ENCODE results near the gene ZNF841. TPM values are rescaled to one million over a fixed set of nuclear protein-coding genes. Genes with fewer than 3 reads are reported as not detected.
A peak's percentile ranks its signal among the peaks of the same experiment; 100 is the strongest.

ZNF841 gene
- total and polyA plus RNA-seq, 2 of the 8 experiments (the other 6 are each of a cell fraction or from before 2014, with no cell fraction given), result 4.1 to 17.9 TPM

DNA sequence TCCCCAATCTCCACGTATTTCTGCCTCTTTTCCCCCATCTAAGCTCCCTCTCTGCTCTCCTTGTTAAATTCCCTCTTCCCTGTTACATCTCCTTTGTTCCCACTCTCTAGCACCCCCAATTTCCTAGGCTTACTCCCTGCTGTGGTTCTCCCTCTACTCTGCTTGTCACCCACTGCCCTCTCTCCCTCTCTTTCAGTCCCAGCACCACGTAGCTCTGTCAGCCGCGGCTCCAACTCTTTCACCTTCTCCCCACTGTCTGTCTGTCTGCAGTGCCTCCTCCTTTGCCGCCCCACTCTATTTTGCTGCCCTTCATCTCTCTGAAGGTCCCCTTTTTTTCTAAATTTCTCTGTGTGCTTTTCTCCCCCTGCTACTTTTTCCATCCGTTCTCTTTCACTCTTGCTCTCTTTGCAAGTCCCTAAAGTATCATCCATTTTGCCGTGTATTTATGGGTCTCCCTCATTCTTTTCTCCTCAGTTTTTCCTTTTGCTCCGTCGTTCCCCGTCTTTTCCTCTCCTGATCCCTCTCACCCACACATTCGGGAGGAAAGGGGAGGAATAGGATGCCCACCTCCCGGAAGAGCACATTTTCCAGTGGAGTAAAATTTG lies 937 bp downstream of the ZNF841 start:
- Histone ChIP-seq H2AK5ac (ENCODE audit: low read depth, low read length) (no peak overlapping the region), H3K79me2 (ENCODE audit: control insufficient read depth in 1 of 2, insufficient read depth in 2 of 2, low read length in 2 of 2) (peaks cover 0 to 37% of the 10 kb centered on the region in 2 experiments; a peak in 2 of 4 replicates), H2BK20ac (ENCODE audit: low read length) (no peak overlapping the region), H2BK15ac (ENCODE audit: low read length) (no peak overlapping the region), H3K14ac (ENCODE audit: insufficient read length) (no peak overlapping the region), H3K27me3 (replicated peaks in 1 of 4; ENCODE audit: control insufficient read depth in 3 of 4, extremely low read depth in 1 of 4, insufficient read depth in 3 of 4, low read length in 3 of 4) (0 out of 7 replicates have a peak, but pooled peaks cover 0 to 2% (median 0%) of the 10 kb centered on the region in 4 experiments), H3K4me1 (replicated peaks in 1 of 4; ENCODE audit: control insufficient read depth in 3 of 4, insufficient read depth in 4 of 4, low read length in 3 of 4) (peaks cover 0 to 2% (median under 1%) of the 10 kb centered on the region in 4 experiments; a peak in 2 of 7 replicates), H2AFZ (ENCODE audit: low read length) (no peak overlapping the region), H4K8ac (ENCODE audit: extremely low read depth, insufficient read depth, low read length) (no peak overlapping the region), H3K36me3 (ENCODE audit: control insufficient read depth in 2 of 4, insufficient read depth in 4 of 4, low read length in 3 of 4) (no peaks in the 10 kb centered on the region; a peak in 2 of 8 replicates), H3K23ac (ENCODE audit: insufficient read length) (no peak overlapping the region), H3K4ac (replicated peaks; ENCODE audit: insufficient read length, low read depth, low read length) (no peak overlapping the region), H4K91ac (replicated peaks; ENCODE audit: insufficient read length, low read length) (no peak overlapping the region), H3K23me2 (ENCODE audit: low read depth, low read length) (peaks cover 8% of the 10 kb centered on the region), H3K9ac (replicated peaks in 1 of 4; ENCODE audit: extremely low read depth in 1 of 4, low read depth in 3 of 4, low read length in 3 of 4) (peak overlapping the region in 3 of 4 experiments; percentile 69 to 96 (median 70); a peak in 5 of 7 replicates), H4K20me1 (replicated peaks in 1 of 2; ENCODE audit: control insufficient read depth in 1 of 2, insufficient read depth in 2 of 2, low read length in 2 of 2) (peaks cover 0 to 3% of the 10 kb centered on the region in 2 experiments), H2BK12ac (ENCODE audit: low read depth, low read length) (no peak overlapping the region), H3K56ac (replicated peaks; ENCODE audit: insufficient read length, low read depth, low read length) (no peak overlapping the region), H3K18ac (ENCODE audit: extremely low read depth, low read length) (no peak overlapping the region), H2BK120ac (replicated peaks; ENCODE audit: low read depth, low read length) (no peak overlapping the region), H3K4me2 (ENCODE audit: insufficient read depth in 1 of 2, low read depth in 2 of 2, low read length in 2 of 2) (peak overlapping the region; percentile 90 to 99), H3K27ac (ENCODE audit: low read depth, low read length) (no peak overlapping the region), H3K79me1 (ENCODE audit: low read depth, low read length) (peaks cover 3% of the 10 kb centered on the region), H4K5ac (ENCODE audit: insufficient read length, low read depth, low read length) (no peak overlapping the region), H3K9me3 (ENCODE audit: insufficient read depth in 2 of 2, low read depth in 1 of 2, low read length in 1 of 2) (peaks cover 8 to 15% of the 10 kb centered on the region in 2 experiments), H2BK5ac (ENCODE audit: low read depth, low read length) (no peak overlapping the region), H3K4me3 (ENCODE audit: extremely low read depth in 1 of 4, insufficient read depth in 2 of 4, low read depth in 3 of 4, low read length in 4 of 4) (peak overlapping the region; percentile 88 to 100 (median 97))
- ChIA-PET CTCF (ENCODE audit: partially characterized antibody) (interaction anchor here (1.0 kb wide), 1 partner anchor 157 kb away, joined by 3 read pairs; no protein-coding TSS in a partner anchor), POLR2A (ENCODE audit: partially characterized antibody) (interaction anchor here (0.8 to 1.0 kb wide), 2 partner anchors 35 to 360 kb away, joined by 3 read pairs; no protein-coding TSS in a partner anchor)
- TF ChIP-seq HDAC6 (IDR thresholded peaks at IDR 0.05; ENCODE audit: low read depth, low read length), result no peak
- no peak; a peak in 1 of 4 replicates for TF ChIP-seq SIN3A (conservative IDR thresholded peaks at IDR 0.05 in 1 of 2, IDR thresholded peaks at IDR 0.05 in 1 of 2; ENCODE audit: low read depth in 1 of 2, low read length in 2 of 2)
- no peak for TF ChIP-seq KDM1A (IDR thresholded peaks at IDR 0.05; ENCODE audit: borderline replicate concordance, low read length)
- WGBS, 2 experiments (ENCODE audit: extremely low coverage in 1 of 2, insufficient coverage in 1 of 2, insufficient read length in 1 of 2, insufficient replicate concordance in 2 of 2, low coverage in 1 of 2, low lambda C conversion rate in 2 of 2, missing lambda C conversion rate in 1 of 2), result 6% methylated on average over 9 of the region's 12 CpGs; no CpG with 5 or more reads in 1 of the 2 experiments
- FAIRE-seq (no peak), DNase-seq (ENCODE audit: low read depth in 1 of 2, low spot score in 2 of 2) (no peak)

Data from H1 (cell line).